ENCODE measurements around the gene CEP290. TPM values are rescaled to one million over a fixed set of nuclear protein-coding genes. Genes with fewer than 3 reads are reported as not detected.

CEP290 gene
- total and polyA plus RNA-seq, 2 experiments from 2014 or later, result 12.1 to 17.0 TPM

- H4K20me1 ChIP-seq (ENCODE audit: insufficient read depth, poor library complexity, severe bottlenecking), result no peaks in the 10 kb centered on the region
- peaks cover 7% of the 10 kb centered on the region for H3K36me3 ChIP-seq (replicated peaks; ENCODE audit: insufficient read depth, low read depth)
- no peak overlapping the region for H2AFZ ChIP-seq
- no peaks in the 10 kb centered on the region for H3K9me3 ChIP-seq (ENCODE audit: low read depth)
- DNase-seq (ENCODE audit: low spot score), result no peak
- no peak overlapping the region for H3K27ac ChIP-seq
- H3K4me3 ChIP-seq, result no peak overlapping the region
- H3K4me2 ChIP-seq, result no peak overlapping the region
- TF ChIP-seq EZH2phosphoT487 (IDR thresholded peaks at IDR 0.05; ENCODE audit: low read depth, severe bottlenecking, unreplicated experiment) (no peak), CTCF (IDR thresholded peaks at IDR 0.05; ENCODE audit: poor library complexity) (no peak), EZH2 (IDR thresholded peaks at IDR 0.05; ENCODE audit: borderline replicate concordance) (no peak)
- H3K4me1 ChIP-seq (ENCODE audit: insufficient read depth), result no peaks in the 10 kb centered on the region
- no peaks in the 10 kb centered on the region for H3K9me2 ChIP-seq (replicated peaks; ENCODE audit: insufficient read depth)
- H3K79me2 ChIP-seq, result no peaks in the 10 kb centered on the region
- no peaks in the 10 kb centered on the region for H3K27me3 ChIP-seq
These were observed 31.0 kb upstream of the CEP290 start for GRCh38 chr12:88172844-88173407.

- H2AFZ ChIP-seq, result no peak overlapping the region
- H3K36me3 ChIP-seq (replicated peaks; ENCODE audit: insufficient read depth, low read depth), result no peaks in the 10 kb centered on the region
- no peaks in the 10 kb centered on the region for H3K27me3 ChIP-seq
- DNase-seq (ENCODE audit: low spot score), result no peak
- 90% methylated on average over 2 of the region's 2 CpGs for WGBS (ENCODE audit: low lambda C conversion rate, missing lambda C conversion rate)
- no peaks in the 10 kb centered on the region for H3K4me1 ChIP-seq (ENCODE audit: insufficient read depth)
- no peak overlapping the region for H3K4me3 ChIP-seq
- no peak overlapping the region for H3K27ac ChIP-seq
- H3K9me2 ChIP-seq (replicated peaks; ENCODE audit: insufficient read depth), result no peaks in the 10 kb centered on the region
- TF ChIP-seq CTCF (IDR thresholded peaks at IDR 0.05; ENCODE audit: poor library complexity), result no peak
- no peak for TF ChIP-seq EZH2phosphoT487 (IDR thresholded peaks at IDR 0.05; ENCODE audit: low read depth, severe bottlenecking, unreplicated experiment)
- no peak for TF ChIP-seq EZH2 (IDR thresholded peaks at IDR 0.05; ENCODE audit: borderline replicate concordance)
- no peak overlapping the region for H3K4me2 ChIP-seq
- no peaks in the 10 kb centered on the region for H4K20me1 ChIP-seq (ENCODE audit: insufficient read depth, poor library complexity, severe bottlenecking)
- H3K9me3 ChIP-seq (ENCODE audit: low read depth), result no peaks in the 10 kb centered on the region
- H3K79me2 ChIP-seq, result no peaks in the 10 kb centered on the region
These were observed 25.5 kb upstream of the CEP290 start for GRCh38 chr12:88167384-88167783.

- no peaks in the 10 kb centered on the region for H3K9me3 ChIP-seq (ENCODE audit: low read depth)
- TF ChIP-seq CTCF (IDR thresholded peaks at IDR 0.05; ENCODE audit: poor library complexity), result no peak
- no peak for TF ChIP-seq EZH2phosphoT487 (IDR thresholded peaks at IDR 0.05; ENCODE audit: low read depth, severe bottlenecking, unreplicated experiment)
- no peak for TF ChIP-seq EZH2 (IDR thresholded peaks at IDR 0.05; ENCODE audit: borderline replicate concordance)
- no peak for DNase-seq (ENCODE audit: low spot score)
- H3K9me2 ChIP-seq (replicated peaks; ENCODE audit: insufficient read depth), result no peaks in the 10 kb centered on the region
- no peak overlapping the region for H3K4me3 ChIP-seq
- no peaks in the 10 kb centered on the region for H3K36me3 ChIP-seq (replicated peaks; ENCODE audit: insufficient read depth, low read depth)
- no peaks in the 10 kb centered on the region for H3K27me3 ChIP-seq
- H3K4me1 ChIP-seq (ENCODE audit: insufficient read depth), result no peaks in the 10 kb centered on the region
- 88% methylated on average over 1 of the region's 1 CpG for WGBS (ENCODE audit: low lambda C conversion rate, missing lambda C conversion rate)
- no peak overlapping the region for H3K4me2 ChIP-seq
- no peaks in the 10 kb centered on the region for H4K20me1 ChIP-seq (ENCODE audit: insufficient read depth, poor library complexity, severe bottlenecking)
- H3K27ac ChIP-seq, result no peak overlapping the region
- H3K79me2 ChIP-seq, result no peaks in the 10 kb centered on the region
- no peak overlapping the region for H2AFZ ChIP-seq
These were observed 24.3 kb upstream of the CEP290 start for GRCh38 chr12:88166179-88166578.

- 91% methylated on average over 2 of the region's 2 CpGs for WGBS (ENCODE audit: low lambda C conversion rate, missing lambda C conversion rate)
These were observed 21.5 kb upstream of the CEP290 start for GRCh38 chr12:88163371-88163770.

More at GRCh38 chr12:88163371-88163770, 21.5 kb upstream of the CEP290 start:
- Histone ChIP-seq H3K9me2 (replicated peaks; ENCODE audit: insufficient read depth) (no peaks in the 10 kb centered on the region), H2AFZ (no peak overlapping the region), H3K4me3 (no peak overlapping the region), H3K4me1 (ENCODE audit: insufficient read depth) (no peaks in the 10 kb centered on the region), H4K20me1 (ENCODE audit: insufficient read depth, poor library complexity, severe bottlenecking) (no peaks in the 10 kb centered on the region), H3K4me2 (no peak overlapping the region), H3K79me2 (no peaks in the 10 kb centered on the region), H3K27ac (no peak overlapping the region), H3K9me3 (ENCODE audit: low read depth) (no peaks in the 10 kb centered on the region), H3K36me3 (replicated peaks; ENCODE audit: insufficient read depth, low read depth) (no peaks in the 10 kb centered on the region), H3K27me3 (no peaks in the 10 kb centered on the region)
- TF ChIP-seq EZH2phosphoT487 (IDR thresholded peaks at IDR 0.05; ENCODE audit: low read depth, severe bottlenecking, unreplicated experiment) (no peak), CTCF (IDR thresholded peaks at IDR 0.05; ENCODE audit: poor library complexity) (no peak), EZH2 (IDR thresholded peaks at IDR 0.05; ENCODE audit: borderline replicate concordance) (no peak)
- no peak for DNase-seq (ENCODE audit: low spot score)

Data from hepatocyte (in vitro differentiated cells).